Measurements from ENCODE around the gene TMEM266.
"Not testable (repeated sequence)": the region's sequence is repeated elsewhere in the genome, so short reads cannot be mapped to it uniquely, and the experiment has no call there.

Gene TMEM266

GRCh38 chr15:76059320-76060117 lies at the start of gene TMEM266:
TMEM266 (plus strand) TSS chr15:76059985; CDS start chr15:76134264, 74,279 bp downstream.
- TF ChIP-seq CTCF (conservative IDR thresholded peaks at IDR 0.05; ENCODE audit: low read depth, low read length) = no peak
- no peak for DNase-seq (ENCODE audit: low read depth)
- H3K4me3 ChIP-seq (ENCODE audit: low read length) = peak within 1 kb of the TSS; percentile 59

GRCh38 chr15:76010613-76011012 lies 49.2 kb upstream of the TMEM266 start:
- no peak for DNase-seq (ENCODE audit: low read depth)
- TF ChIP-seq CTCF (conservative IDR thresholded peaks at IDR 0.05; ENCODE audit: low read depth, low read length) = no peak
- no peak overlapping the region for H3K4me3 ChIP-seq (ENCODE audit: low read length)

- no peak for TF ChIP-seq CTCF (conservative IDR thresholded peaks at IDR 0.05; ENCODE audit: low read depth, low read length)
- DNase-seq (ENCODE audit: low read depth) = no peak
- H3K4me3 ChIP-seq (ENCODE audit: low read length) = peak within 1 kb of the TSS; percentile 17
These were observed 47.9 kb upstream of the TMEM266 start, which contains the start of gene NRG4 for GRCh38 chr15:76011627-76012551. NRG4 (minus strand) TSS chr15:76012424; CDS start chr15:76011230, 1,194 bp downstream.

GRCh38 chr15:76013470-76013869 lies 46.3 kb upstream of the TMEM266 start:
- H3K4me3 ChIP-seq (ENCODE audit: low read length); DNase-seq (ENCODE audit: low read depth): not testable (repeated sequence)

GRCh38 chr15:76024021-76024768 lies 35.6 kb upstream of the TMEM266 start:
- no peak for DNase-seq (ENCODE audit: low read depth)
- TF ChIP-seq CTCF (conservative IDR thresholded peaks at IDR 0.05; ENCODE audit: low read depth, low read length) = no peak
- no peak overlapping the region for H3K4me3 ChIP-seq (ENCODE audit: low read length)

GRCh38 chr15:76032046-76032445 lies 27.7 kb upstream of the TMEM266 start:
- DNase-seq (ENCODE audit: low read depth) = no peak
- no peak overlapping the region for H3K4me3 ChIP-seq (ENCODE audit: low read length)
- TF ChIP-seq CTCF (conservative IDR thresholded peaks at IDR 0.05; ENCODE audit: low read depth, low read length) = no peak

GRCh38 chr15:76033438-76033837 lies 26.3 kb upstream of the TMEM266 start:
- no peak for DNase-seq (ENCODE audit: low read depth)
- no peak for TF ChIP-seq CTCF (conservative IDR thresholded peaks at IDR 0.05; ENCODE audit: low read depth, low read length)
- H3K4me3 ChIP-seq (ENCODE audit: low read length) = no peak overlapping the region
